Upper lobe of right lung (tissue), 1 donor: ENCODE measurements around the gene LCE4A. TPM values are rescaled to one million over a fixed set of nuclear protein-coding genes. Genes with fewer than 3 reads are reported as not detected.

Experiments used
- ATAC-seq: fragments of 200-7000 bp; cut with Tn5 transposase; one replicate; pipeline ENCODE4 v1.9.1; 2020; ENCODE audit warnings: mild to moderate bottlenecking, moderate library complexity
- DNase-seq: peaks from one replicate; pipeline ENCODE4 v3.0.0-alpha.2; 2020
- H3K27ac ChIP-seq: fragments of 200-600 bp; one replicate; pipeline ENCODE4 v1.8.0; 2022
- H3K27me3 ChIP-seq: fragments of 200-600 bp; one replicate; pipeline ENCODE4 v1.8.0; 2022; ENCODE audit warnings: mild to moderate bottlenecking
- H3K36me3 ChIP-seq: fragments of 200-600 bp; one replicate; pipeline ENCODE4 v1.8.0; 2022
- H3K4me1 ChIP-seq: fragments of 200-600 bp; one replicate; pipeline ENCODE4 v1.8.0; 2022
- H3K4me3 ChIP-seq: fragments of 200-600 bp; one replicate; pipeline ENCODE4 v1.8.0; 2022; ENCODE audit warnings: mild to moderate bottlenecking
- H3K9me3 ChIP-seq: fragments of 200-600 bp; one replicate; pipeline ENCODE4 v1.8.0; 2022
- intact Hi-C: fragments of 100-400 bp; cut with DNase I; formaldehyde crosslinking; loops from one replicate; pipeline ENCODE4 v1.11.0; 2022
- total RNA-seq: library from RNA; stranded (reverse); fragmentation: NEBNext Ultra II Directional; extraction: Animal tissue kit (Norgen Biotek cat#: 25700); gene quantifications from one replicate; pipeline ENCODE4 v1.2.1, GENCODE V29; 2021
- TF ChIP-seq, protein P1 (sequence below): fragments of 200-600 bp; IDR thresholded peaks from one replicate; pipeline ENCODE4 v1.8.0; 2022; ENCODE audit warnings: antibody characterized with exemption
- donor health status: DM: no; HTN: yes; CAD: no; lungs with severe emphysema.

Gene LCE4A
- total RNA-seq, 1 donor from 2014 or later, result not detected

DNA sequence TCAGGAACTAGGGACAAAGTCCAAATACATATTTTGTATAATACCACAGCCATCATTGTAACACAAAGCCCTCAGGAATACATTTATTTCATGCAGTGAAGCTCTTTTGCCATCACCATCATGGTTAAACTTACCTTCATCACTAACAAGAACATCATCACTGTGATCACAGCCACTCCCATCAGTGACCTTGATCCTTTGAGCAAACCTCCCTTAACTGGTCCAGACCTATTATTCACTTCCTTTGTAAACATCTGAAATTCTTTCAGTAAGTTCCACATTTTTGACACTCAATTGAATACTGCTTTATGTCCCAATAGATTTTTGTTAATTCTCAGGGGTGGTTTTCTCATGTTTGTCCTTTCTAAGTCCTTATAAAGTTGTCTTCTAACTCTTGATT lies 33.7 kb downstream of the LCE4A start:
- ATAC-seq, result no peak
- intact Hi-C loops, result no loop called here
- TF ChIP-seq, protein P1, sequence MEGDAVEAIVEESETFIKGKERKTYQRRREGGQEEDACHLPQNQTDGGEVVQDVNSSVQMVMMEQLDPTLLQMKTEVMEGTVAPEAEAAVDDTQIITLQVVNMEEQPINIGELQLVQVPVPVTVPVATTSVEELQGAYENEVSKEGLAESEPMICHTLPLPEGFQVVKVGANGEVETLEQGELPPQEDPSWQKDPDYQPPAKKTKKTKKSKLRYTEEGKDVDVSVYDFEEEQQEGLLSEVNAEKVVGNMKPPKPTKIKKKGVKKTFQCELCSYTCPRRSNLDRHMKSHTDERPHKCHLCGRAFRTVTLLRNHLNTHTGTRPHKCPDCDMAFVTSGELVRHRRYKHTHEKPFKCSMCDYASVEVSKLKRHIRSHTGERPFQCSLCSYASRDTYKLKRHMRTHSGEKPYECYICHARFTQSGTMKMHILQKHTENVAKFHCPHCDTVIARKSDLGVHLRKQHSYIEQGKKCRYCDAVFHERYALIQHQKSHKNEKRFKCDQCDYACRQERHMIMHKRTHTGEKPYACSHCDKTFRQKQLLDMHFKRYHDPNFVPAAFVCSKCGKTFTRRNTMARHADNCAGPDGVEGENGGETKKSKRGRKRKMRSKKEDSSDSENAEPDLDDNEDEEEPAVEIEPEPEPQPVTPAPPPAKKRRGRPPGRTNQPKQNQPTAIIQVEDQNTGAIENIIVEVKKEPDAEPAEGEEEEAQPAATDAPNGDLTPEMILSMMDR, result no peak

DNA sequence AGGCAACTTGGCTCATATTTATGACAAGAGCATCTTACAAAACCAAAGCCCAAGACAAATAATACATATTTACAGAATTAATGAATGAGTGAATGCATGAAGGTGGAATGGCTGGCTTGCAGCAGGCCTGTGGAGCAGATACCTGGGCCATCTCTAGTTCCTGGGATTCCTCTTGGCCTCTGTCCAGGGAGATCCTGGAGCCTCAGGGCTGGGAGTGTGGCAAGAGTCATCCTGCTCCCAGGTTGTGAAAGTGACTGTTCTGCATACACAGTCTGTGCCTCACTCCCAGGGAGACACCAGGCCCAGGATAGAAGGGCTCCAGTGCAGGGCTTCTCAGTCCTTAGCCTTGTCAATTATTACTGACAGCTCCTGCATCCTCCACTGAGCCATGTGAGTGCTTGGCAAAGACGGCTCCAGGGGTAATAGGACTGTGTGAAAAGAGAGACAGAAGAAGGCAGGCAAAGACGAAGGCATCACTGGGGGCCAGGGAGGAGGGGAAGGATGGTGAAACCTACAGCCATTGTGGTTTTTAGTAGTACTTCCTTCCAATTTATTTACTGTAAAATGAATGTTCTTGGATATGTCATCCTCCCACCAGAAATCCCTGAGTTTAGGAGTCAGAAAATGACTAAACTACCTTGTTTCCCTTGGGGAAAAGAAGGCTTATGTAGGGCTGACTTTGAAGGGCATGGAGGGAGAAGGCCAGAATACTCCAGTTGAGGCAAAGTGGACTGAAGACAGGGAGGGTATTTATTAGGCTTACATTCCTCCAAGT lies 35.6 kb downstream of the LCE4A start:
- intact Hi-C loops, result no loop called here
- H3K4me1 ChIP-seq, result no peaks in the 10 kb centered on the region
- no peaks in the 10 kb centered on the region for H3K9me3 ChIP-seq
- no peak overlapping the region for H3K4me3 ChIP-seq
- DNase-seq (no peak), ATAC-seq (no peak)
- H3K27me3 ChIP-seq, result no peaks in the 10 kb centered on the region
- H3K27ac ChIP-seq, result no peak overlapping the region
- no peaks in the 10 kb centered on the region for H3K36me3 ChIP-seq
- TF ChIP-seq, protein P1, result no peak

More for the DNA sequence above, 33.7 kb downstream of the LCE4A start:
- H3K27me3 ChIP-seq, result no peaks in the 10 kb centered on the region
- no peaks in the 10 kb centered on the region for H3K4me1 ChIP-seq
- no peaks in the 10 kb centered on the region for H3K9me3 ChIP-seq
- no peak overlapping the region for H3K4me3 ChIP-seq
- no peak overlapping the region for H3K27ac ChIP-seq
- no peak for DNase-seq
- H3K36me3 ChIP-seq, result no peaks in the 10 kb centered on the region

DNA sequence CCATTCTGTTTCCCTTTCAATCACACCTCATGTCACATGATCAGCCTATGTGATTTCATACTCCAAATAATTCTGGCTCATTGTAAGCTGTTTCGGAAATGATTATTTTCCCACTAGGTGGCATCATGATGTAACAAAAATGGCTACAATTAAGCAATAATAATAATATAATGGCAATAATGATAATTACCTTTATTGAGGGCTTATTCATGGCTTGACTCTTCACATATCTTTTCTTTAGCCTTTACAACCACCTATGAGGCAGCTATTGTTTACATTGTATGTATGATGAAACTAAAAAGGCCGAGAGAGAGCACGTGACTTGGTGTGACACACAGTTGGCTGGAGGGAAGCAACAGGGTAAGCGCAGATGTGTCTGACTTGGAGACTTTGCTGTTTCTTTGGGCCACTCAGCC lies 37.3 kb downstream of the LCE4A start:
- no peaks in the 10 kb centered on the region for H3K36me3 ChIP-seq
- H3K27ac ChIP-seq, result no peak overlapping the region
- no peak overlapping the region for H3K4me3 ChIP-seq
- H3K9me3 ChIP-seq, result no peaks in the 10 kb centered on the region
- ATAC-seq (no peak), DNase-seq (no peak)
- TF ChIP-seq, protein P1, result no peak
- intact Hi-C loops, result no loop called here
- H3K27me3 ChIP-seq, result no peaks in the 10 kb centered on the region
- no peaks in the 10 kb centered on the region for H3K4me1 ChIP-seq

DNA sequence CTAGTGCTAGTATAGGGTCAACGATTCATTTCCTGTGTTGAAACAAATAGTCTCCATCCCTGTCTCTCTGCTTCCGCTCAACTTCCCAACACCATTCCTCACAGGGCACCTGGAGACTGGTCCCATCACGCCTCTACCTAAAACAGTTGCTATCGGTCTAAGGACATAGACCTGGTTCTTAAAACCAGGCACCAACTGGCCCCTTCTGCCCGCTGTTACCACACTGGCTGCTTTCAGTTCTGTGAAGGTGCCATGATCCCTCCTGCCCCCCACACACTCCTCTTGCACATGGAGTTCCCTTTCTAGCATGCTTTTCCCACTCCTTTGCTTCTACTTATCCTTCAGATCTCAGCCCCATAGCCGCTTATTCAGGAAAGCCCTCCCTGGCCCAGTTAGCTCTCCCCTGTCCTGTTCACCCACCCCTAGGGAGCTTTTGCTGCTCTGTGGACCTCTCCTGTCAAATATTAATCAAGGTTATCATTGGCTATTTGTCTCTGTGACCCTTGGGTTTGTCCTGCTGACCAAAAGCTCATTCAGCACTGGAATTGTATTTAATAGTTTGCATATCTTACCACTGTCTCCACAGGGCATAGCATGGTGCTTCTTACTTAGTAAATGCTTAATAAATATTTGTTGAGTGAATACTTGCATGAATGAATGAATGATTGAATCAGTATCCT lies 37.9 kb downstream of the LCE4A start:
- ATAC-seq, result no peak
- Histone ChIP-seq H3K27me3 (no peaks in the 10 kb centered on the region), H3K4me1 (no peaks in the 10 kb centered on the region), H3K9me3 (no peaks in the 10 kb centered on the region), H3K27ac (no peak overlapping the region), H3K4me3 (no peak overlapping the region), H3K36me3 (no peaks in the 10 kb centered on the region)
- intact Hi-C loops, result no loop called here
- DNase-seq, result no peak
- TF ChIP-seq, protein P1, result no peak

DNA sequence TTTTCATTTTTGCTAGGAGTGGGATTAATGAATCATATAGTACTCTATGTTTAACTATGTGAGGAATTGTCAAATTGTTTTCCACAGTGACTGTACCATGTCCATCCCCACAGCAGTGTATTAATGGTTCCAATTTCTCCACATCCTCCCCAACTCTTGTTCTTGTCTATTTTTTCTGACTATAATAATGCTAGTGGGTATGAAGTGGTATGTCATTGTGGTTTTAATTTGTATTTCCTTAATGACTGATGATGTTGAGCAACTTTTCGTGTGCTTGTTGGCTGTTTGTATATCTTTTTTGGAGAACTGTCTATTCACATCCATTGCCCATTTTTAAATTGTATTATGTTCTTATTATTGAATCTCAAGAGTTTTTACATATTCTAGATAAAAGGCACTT lies 39.9 kb downstream of the LCE4A start:
- no peaks in the 10 kb centered on the region for H3K36me3 ChIP-seq
- H3K27me3 ChIP-seq, result no peaks in the 10 kb centered on the region
- H3K4me3 ChIP-seq, result no peak overlapping the region
- no peaks in the 10 kb centered on the region for H3K9me3 ChIP-seq
- TF ChIP-seq, protein P1, result no peak
- DNase-seq, result no peak
- ATAC-seq, result no peak
- H3K4me1 ChIP-seq, result no peaks in the 10 kb centered on the region
- intact Hi-C loops, result no loop called here
- H3K27ac ChIP-seq, result no peak overlapping the region
